NCI-H345 treated with DMSO at 0.1 percent for 48 hours (cell line): Measurements from ENCODE around the gene EPHA4.
"Not testable (repeated sequence)": the region's sequence is repeated elsewhere in the genome, so short reads cannot be mapped to it uniquely, and the experiment has no call there.

Experiments used
- DNase-seq: peaks from one replicate; lab custom pipeline; 2025; ENCODE audit not compliant: unreplicated experiment; lab: John Stamatoyannopoulos, UW

The EPHA4 gene

GRCh38 chr2:221511325-221511724, 60.8 kb downstream of the EPHA4 start:
- DNase-seq: not testable (repeated sequence)

DNA sequence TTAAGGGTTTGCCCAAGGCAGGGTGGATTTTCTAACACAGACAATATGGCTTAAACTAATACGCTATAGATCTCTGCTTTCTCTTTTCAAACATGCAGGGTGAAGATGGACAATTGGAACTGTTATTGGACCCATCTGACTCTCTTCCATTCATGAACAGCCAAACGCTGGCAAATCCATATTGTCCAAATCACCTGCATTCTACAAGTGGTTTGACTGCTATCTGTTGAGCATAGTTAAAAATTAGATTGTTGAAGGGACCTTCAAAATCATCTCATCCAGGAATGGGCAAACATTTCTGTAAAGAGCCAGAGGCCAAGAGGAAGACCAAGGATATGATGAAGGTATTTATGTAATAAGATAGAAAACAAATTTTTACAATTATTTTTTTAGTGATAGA, 65.6 kb downstream of the EPHA4 start:
- no peak for DNase-seq

GRCh38 chr2:221505605-221506004, 66.5 kb downstream of the EPHA4 start:
- no peak for DNase-seq

- no peak for DNase-seq
These were observed 67.2 kb downstream of the EPHA4 start for GRCh38 chr2:221504905-221505304.

DNA sequence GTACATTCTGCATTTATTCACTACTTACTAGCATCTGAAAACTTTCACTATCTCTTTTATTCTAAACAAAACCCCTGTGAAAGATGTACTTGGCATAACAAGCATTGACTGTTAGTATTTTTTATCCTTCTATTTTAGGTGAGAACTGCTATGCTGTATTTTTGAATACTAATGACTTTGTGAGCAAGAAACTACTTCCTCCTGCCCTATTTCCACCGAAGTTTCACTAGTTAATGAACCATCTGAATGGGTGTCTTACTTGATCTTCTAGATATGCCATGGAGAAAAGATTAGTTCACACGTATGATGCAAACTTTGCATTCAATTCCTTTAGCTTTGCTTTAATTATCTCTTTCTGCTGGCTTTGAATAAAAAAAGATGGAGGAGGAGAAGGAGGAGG, 68.1 kb downstream of the EPHA4 start:
- no peak for DNase-seq

DNA sequence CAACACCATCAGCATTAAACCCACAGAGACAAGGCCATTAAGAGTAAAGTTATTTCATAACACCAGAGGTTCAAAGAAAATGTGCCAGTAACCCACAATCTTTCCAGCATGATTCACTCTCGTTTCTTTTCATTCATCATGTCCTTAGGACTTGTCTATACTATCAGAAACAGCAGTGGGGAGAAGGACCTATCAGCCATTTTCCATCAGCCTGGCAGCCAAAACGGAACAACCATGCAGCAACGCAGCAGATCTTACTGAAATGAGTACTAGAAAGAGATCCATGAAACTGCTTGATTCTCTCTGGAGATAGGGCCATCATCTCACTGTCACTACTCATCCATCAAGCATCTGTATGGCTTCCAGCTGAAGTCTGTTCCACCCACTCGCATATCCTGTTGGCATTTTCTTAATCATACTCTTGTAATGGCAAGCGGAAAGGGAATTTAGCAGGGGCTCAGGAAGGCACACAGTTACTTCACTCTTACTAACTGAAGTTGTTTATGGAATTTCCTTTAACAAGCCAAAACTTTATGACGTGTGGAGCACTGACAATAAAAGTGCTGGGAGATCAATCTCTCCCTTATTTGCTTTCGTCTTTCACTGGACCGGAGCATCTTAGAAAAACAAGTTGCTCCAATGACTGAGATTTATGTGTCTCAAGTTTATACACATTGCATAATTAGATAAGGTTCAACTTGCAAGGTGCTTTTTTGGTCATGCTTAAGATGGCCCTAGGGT, 69.7 kb downstream of the EPHA4 start:
- DNase-seq: no peak

DNA sequence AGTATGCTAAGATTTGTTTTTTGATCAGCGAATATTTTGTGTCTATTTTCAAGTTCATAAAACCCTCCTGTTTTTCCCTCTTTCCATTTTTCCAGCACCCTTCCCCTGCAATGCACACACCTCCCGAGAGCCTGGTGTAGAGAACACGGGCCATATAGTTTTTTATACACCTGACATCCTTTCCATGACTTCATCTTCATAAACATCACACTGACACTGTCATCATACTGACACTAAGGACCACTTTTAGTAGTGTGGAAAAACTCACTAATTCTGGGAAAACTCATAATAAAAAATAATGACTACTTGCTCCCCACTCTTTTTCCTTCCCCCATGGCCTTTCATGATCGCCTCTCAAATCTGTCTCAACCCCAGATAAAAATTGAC, 70.2 kb downstream of the EPHA4 start:
- DNase-seq: no peak

DNA sequence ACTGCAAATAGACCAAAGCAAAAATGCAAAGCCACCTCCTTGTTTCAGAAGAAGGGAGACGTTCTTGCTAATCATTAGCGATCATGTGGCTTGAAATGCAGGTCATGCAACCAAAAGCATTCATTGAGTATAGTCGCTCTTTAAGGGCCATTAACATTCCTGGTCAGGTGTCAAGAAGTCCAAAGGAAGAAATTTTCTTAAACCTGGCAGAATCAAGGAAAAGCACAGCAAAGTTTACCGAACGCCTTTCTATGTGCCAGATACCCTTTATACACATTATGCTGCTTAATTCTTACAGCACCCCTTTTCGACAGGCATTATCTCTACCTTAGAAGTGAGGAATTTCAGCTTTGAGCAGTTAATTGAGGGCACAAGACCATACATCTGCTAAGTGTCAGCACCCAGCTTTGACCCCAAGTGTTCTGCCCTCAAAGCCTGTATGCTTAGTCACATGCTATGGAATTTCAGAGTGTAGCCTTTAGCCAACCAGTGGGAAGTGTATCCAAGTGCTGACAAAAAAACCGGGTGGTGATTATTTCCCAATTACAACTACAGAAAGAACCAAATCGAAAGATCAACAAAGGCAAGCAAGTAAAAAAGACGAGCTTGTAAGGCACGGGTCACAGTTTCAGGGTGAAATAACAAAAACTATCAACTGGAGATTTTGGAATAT, 70.8 kb downstream of the EPHA4 start:
- DNase-seq: no peak

GRCh38 chr2:221500501-221501209, 71.4 kb downstream of the EPHA4 start:
- no peak for DNase-seq

DNA sequence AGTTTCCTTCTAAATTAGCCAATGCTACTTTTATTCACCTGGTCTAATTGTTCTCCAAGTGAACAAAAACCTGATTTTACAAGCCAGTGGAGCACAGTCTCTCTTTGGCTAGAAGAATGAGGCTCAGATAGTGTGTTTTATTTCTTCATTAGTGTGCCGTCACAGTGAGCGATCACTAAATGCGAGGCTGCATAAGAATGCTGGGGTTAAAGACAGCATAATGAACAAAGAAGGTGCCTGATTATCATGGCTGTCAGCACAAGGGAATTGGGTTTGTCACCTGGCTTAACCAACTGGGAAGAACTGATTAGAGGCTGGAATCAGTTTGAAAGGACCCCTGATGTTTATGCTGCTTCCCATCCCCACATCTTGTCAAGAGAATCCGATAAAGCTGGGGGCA, 76.4 kb downstream of the EPHA4 start:
- DNase-seq: no peak

- no peak for DNase-seq
These were observed 77.5 kb downstream of the EPHA4 start for GRCh38 chr2:221494556-221494955.

DNA sequence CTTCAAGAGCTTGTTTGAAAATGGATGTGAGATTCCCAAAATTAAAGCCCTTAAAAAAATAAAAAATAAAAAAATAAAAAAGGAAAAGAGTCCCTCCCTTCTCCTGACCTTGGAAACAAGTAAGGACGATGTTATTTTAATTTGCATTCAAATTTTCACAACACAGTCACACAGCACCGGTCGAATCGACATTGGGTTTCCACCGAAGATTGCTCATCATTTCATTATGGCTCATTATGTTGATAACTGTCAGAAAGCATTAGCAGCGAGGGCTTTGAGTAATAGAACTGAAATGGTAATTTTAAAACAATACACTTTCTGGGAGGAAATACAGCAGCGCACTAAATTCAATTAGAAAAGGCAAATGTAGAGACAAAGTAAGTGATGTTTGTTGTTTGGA, 78.7 kb downstream of the EPHA4 start:
- no peak for DNase-seq

GRCh38 chr2:221492636-221493035, 79.5 kb downstream of the EPHA4 start:
- no peak for DNase-seq

GRCh38 chr2:221490506-221491060, 81.5 kb downstream of the EPHA4 start:
- no peak for DNase-seq

DNA sequence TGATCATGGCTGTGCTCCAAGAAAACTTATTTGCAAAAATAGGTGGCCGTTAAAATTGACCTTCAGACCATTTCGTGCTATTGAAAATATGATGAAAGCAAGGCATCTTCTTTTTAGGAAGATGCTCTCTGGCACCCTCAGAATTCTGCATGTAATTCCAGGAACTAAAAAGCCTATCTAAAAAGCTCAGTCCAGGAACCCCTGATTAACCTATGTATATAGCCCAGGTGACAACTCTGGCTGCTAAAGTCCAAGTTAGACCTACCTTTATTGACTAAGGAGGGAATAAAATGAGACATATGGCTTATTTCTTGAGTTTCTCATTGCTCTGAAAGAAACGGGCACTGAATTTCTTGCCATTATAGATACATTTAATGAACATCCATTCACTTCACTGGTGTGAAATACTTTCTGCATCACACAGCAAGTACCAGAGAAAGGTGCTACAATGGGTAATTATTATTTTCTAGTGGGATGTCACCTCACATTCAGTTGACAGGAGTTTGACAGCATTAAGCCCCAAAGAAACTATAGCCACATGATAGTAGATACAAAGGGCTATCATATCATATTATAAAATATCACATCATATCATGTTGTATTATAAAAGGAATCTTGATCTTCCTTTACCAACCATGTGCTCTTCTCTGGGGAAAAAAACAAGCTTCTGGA, 83.8 kb downstream of the EPHA4 start:
- DNase-seq: no peak

- no peak for DNase-seq
These were observed 86.0 kb downstream of the EPHA4 start for GRCh38 chr2:221486106-221486505.

DNA sequence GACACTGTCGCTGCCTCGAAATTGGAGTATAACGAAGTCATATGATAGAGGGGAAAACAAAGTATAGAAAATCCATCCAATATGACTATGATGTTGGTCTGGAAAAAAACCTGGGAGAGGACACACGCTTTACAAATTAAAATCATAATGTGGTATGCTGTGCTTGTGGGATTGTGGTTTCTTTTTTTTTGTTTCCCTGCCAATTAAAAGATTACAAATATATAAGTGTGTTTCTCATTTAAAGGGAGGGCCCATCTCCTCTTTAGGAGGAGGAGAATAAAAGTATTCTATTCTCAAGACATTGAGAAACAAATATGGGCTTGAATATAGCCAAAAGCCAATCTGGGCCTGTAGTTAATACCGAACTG, 86.6 kb downstream of the EPHA4 start:
- DNase-seq: no peak

GRCh38 chr2:221484761-221485502, 87.2 kb downstream of the EPHA4 start:
- no peak for DNase-seq

- no peak for DNase-seq
These were observed 89.2 kb downstream of the EPHA4 start for GRCh38 chr2:221482666-221483455.

DNA sequence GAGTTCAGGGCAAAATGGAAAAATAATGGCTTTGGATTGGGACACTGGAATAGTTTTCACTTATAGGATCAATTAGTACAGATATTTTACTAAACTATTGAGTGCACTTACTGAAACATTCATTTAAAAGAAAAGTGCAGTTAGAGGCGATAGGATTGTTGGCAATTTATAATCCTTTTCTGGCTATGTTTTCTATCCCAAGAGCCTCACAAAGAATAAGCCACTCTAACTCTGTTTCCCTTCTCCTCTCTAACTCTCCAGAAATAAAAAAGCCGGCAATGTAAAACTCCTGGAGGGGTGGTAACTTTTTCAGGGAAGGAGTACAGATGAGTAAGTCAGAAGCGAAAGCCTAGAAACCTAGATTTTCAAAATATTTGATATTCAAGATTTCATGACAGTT, 91.3 kb downstream of the EPHA4 start:
- no peak for DNase-seq
